ENCODE measurements around the gene CCDC116. TPM values are rescaled to one million over a fixed set of nuclear protein-coding genes. Genes with fewer than 3 reads are reported as not detected.
"Not testable (repeated sequence)": the region's sequence is repeated elsewhere in the genome, so short reads cannot be mapped to it uniquely, and the experiment has no call there.

The CCDC116 gene
- total RNA-seq, 4 donors from 2014 or later, result 0.27 to 15.7 TPM; not detected in 2

DNA sequence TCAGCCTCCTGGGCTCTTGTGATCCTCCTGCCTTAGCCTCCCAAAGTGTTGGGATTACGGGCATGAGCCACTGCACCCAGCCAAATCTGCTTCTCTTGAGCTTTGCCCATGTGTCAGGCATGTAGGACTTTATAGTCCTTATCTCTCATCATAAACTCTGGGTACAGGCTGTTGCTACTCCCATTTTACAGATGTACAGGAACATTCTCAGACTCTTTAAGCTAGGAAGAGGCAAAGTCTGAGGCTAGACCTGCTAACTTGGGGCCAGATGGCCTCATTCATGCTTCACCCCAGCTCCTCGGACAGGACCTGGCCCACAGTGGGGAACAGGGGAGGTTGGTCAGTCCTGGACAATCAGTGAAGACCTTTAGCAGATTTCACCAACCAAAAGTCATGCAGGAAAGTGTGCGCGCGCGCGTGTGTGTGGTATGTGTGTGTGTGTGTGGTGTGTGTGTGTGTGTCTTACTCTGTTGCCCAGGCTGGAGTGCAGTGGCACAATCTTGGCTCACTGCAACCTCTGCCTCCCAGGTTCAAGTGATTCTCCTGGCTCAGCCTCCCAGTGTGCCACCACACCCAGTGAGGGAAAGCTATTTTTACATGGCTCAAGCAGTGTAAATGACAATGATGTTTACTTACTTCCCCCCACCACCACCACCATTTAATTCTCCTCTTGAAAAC, 26.5 kb upstream of the CCDC116 start:
- no peak for DNase-seq
- Histone ChIP-seq H3K27me3 (no peaks in the 10 kb centered on the region), H3K27ac (no peak overlapping the region), H3K36me3 (peaks cover 0 to 4% (median 1%) of the 10 kb centered on the region in 4 donors), H3K4me3 (no peak overlapping the region), H3K4me1 (peaks cover 0 to 10% (median 0%) of the 10 kb centered on the region in 4 donors), H3K9me3 (no peaks in the 10 kb centered on the region)
- intact Hi-C loops (cut with DNase I; ENCODE audit: low total_unique reads), result no loop called here
- no peak for TF ChIP-seq EP300 (IDR thresholded peaks at IDR 0.05; ENCODE audit: low read depth)
- WGBS, 2 donors (ENCODE audit: low coverage in 1 of 2), result 98% methylated on average over 7 of the region's 7 CpGs; no CpG with 5 or more reads in 1 of the 2 donors
- in situ Hi-C loops (cut with MboI; ENCODE audit: low pct_ligation_motif_present in 1 of 4, low pct_unique_long_range_greater_than_20kb in 1 of 4, low sequenced_read_pairs in 3 of 4), result no loop called here

DNA sequence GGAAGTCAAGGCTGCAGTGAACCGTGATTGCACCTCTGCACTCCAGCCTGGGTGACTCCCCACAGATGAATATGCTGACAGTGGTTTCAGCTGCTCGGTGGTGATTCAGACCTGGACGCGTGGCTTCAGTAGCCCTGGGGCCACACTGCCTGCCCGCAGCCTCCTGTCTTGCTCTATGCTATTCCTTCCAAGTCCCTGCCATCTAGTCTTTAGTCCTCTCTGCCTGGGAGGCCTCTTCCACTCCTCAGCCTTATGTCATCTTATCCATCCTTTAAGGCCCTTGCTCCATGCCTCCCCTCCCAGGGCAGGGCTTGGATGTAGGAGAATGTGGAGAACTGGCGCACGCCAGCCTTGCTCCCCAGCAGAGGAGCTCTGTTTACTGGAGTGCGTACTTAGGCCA, 25.8 kb upstream of the CCDC116 start:
- H3K27ac ChIP-seq, result no peak overlapping the region
- TF ChIP-seq POLR2A (IDR thresholded peaks at IDR 0.05) (no peak), POLR2AphosphoS5 (IDR thresholded peaks at IDR 0.05) (no peak), EP300 (IDR thresholded peaks at IDR 0.05; ENCODE audit: low read depth) (no peak)
- TF ChIP-seq, protein P1, sequence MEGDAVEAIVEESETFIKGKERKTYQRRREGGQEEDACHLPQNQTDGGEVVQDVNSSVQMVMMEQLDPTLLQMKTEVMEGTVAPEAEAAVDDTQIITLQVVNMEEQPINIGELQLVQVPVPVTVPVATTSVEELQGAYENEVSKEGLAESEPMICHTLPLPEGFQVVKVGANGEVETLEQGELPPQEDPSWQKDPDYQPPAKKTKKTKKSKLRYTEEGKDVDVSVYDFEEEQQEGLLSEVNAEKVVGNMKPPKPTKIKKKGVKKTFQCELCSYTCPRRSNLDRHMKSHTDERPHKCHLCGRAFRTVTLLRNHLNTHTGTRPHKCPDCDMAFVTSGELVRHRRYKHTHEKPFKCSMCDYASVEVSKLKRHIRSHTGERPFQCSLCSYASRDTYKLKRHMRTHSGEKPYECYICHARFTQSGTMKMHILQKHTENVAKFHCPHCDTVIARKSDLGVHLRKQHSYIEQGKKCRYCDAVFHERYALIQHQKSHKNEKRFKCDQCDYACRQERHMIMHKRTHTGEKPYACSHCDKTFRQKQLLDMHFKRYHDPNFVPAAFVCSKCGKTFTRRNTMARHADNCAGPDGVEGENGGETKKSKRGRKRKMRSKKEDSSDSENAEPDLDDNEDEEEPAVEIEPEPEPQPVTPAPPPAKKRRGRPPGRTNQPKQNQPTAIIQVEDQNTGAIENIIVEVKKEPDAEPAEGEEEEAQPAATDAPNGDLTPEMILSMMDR (IDR thresholded peaks at IDR 0.05), result no peak
- no peaks in the 10 kb centered on the region for H3K9me3 ChIP-seq
- 89% methylated on average over 8 of the region's 8 CpGs; no CpG with 5 or more reads in 1 of the 2 donors for WGBS, 2 donors (ENCODE audit: low coverage in 1 of 2)
- peaks cover 0 to 10% (median 5%) of the 10 kb centered on the region in 4 donors for H3K36me3 ChIP-seq
- no peak overlapping the region for H3K4me3 ChIP-seq
- peaks cover 0 to 10% (median 0%) of the 10 kb centered on the region in 4 donors for H3K4me1 ChIP-seq
- no peaks in the 10 kb centered on the region for H3K27me3 ChIP-seq
- no peak for DNase-seq
- in situ Hi-C loops (cut with MboI; ENCODE audit: low pct_ligation_motif_present in 1 of 4, low pct_unique_long_range_greater_than_20kb in 1 of 4, low sequenced_read_pairs in 3 of 4) (no loop called here), intact Hi-C loops (cut with DNase I; ENCODE audit: low total_unique reads) (no loop called here)

DNA sequence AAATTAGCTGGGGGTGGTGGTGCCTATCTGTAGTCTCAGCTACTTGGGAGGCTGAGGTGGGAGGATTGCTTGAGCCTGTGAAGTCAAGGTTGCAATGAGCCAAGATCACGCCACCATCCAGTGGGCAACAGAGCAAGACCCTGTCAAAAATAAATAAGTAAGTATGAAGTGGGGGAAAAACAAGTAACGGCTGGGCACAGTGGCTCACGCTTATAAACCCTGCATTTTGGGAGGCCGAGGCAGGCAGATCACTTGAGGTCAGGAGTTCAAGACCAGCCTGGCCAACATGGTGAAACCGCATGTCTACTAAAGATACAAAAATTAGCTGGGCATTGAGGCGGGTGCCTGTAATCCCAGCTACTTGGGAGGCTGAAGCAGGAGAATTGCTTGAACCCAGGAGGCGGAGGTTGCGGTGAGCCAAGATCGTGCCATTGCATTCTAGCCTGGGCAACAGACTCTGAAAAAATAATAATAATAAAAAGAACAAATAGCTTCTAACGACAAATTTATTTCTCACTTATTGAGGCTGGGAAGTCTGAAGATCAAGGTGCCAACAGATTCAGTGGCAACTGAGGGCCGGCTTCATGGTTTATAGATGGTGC, 22.9 kb upstream of the CCDC116 start:
- H3K27me3 ChIP-seq; in situ Hi-C loops (cut with MboI; ENCODE audit: low pct_ligation_motif_present in 1 of 4, low pct_unique_long_range_greater_than_20kb in 1 of 4, low sequenced_read_pairs in 3 of 4); H3K4me3 ChIP-seq; intact Hi-C loops (cut with DNase I; ENCODE audit: low total_unique reads); H3K27ac ChIP-seq; DNase-seq; H3K9me3 ChIP-seq; H3K4me1 ChIP-seq: not testable (repeated sequence)
- WGBS, 2 donors (ENCODE audit: low coverage in 1 of 2), result 97 to 100% methylated on average over 3 to 11 of the region's 11 CpGs
- H3K36me3 ChIP-seq, result peaks cover 0 to 21% (median 5%) of the 10 kb centered on the region in 4 donors

DNA sequence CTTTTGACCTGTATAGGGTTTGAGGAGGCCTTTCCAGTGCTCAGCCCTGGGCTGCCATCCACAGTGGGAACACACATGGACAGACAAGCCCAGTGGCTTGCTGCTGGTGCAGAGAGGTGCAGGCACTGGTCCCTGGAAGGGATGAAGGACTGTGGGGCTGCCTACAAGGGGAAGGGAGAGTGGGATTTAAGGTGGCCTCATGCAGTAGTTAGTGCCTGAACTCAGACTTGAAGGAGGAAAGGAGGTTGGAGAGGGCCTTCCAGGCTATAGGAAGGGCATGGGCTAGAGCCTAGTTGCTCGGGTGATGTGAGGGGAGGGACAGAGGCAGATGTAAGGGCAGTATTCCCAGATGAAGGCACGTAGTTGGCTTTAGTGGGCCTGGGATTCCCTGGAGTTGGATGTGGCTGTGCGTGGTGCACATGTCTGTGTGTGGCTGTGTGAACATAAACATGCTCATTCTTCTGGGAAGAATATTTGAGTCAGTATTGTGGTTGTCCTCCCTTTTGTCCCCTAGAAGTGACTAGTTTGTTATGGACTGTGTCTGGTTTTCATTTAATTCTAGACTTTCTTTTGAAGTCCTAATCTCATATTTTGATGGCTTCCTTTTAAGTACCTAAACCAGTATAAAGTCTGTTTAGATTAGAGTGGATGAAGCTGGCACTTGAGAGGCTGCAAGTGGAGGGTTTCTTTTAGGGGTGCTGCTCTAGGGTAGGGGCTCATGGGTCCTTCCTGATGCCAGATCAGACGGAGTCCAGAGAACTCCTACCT, 21.2 kb upstream of the CCDC116 start:
- DNase-seq, result no peak
- in situ Hi-C loops (cut with MboI; ENCODE audit: low pct_ligation_motif_present in 1 of 4, low pct_unique_long_range_greater_than_20kb in 1 of 4, low sequenced_read_pairs in 3 of 4), result no loop called here
- H3K4me1 ChIP-seq, result peaks cover 0 to 10% (median 0%) of the 10 kb centered on the region in 4 donors
- TF ChIP-seq EP300 (IDR thresholded peaks at IDR 0.05; ENCODE audit: low read depth), result no peak
- no peak for TF ChIP-seq POLR2AphosphoS5 (IDR thresholded peaks at IDR 0.05)
- no peak for TF ChIP-seq POLR2A (IDR thresholded peaks at IDR 0.05)
- TF ChIP-seq, protein P1 (IDR thresholded peaks at IDR 0.05), result no peak
- no peak overlapping the region for H3K27ac ChIP-seq
- H3K9me3 ChIP-seq, result no peaks in the 10 kb centered on the region
- peaks cover 0 to 21% (median 5%) of the 10 kb centered on the region in 4 donors for H3K36me3 ChIP-seq
- WGBS, 2 donors (ENCODE audit: low coverage in 1 of 2), result 82 to 94% methylated on average over 3 to 4 of the region's 4 CpGs
- no peaks in the 10 kb centered on the region for H3K27me3 ChIP-seq
- intact Hi-C loops (cut with DNase I; ENCODE audit: low total_unique reads), result no loop called here
- no peak overlapping the region for H3K4me3 ChIP-seq

DNA sequence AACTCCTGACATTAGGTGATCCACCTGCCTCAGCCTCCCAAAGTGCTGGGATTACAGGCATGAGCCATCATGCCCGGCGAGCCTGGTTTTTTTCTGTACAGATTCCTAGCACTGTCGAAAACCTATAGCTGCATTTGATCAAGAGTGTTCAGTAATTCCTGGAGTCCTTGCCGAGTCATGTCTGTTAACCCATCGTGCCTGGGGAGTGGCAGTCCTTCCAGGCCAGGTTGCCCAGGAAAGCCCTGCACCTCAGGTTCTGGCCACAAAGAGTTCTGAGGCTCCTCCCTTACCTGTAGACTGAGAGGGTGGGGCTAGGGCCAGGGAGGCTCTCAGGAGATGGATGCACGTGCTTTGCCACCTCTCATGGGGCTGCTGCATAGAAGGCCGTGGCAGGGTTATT, 19.7 kb upstream of the CCDC116 start:
- WGBS, 2 donors (ENCODE audit: low coverage in 1 of 2), result 83% methylated on average over 7 of the region's 7 CpGs; no CpG with 5 or more reads in 1 of the 2 donors

More for the DNA sequence above, 19.7 kb upstream of the CCDC116 start:
- peaks cover 0 to 21% (median 5%) of the 10 kb centered on the region in 4 donors for H3K36me3 ChIP-seq
- intact Hi-C loops (cut with DNase I; ENCODE audit: low total_unique reads) (no loop called here), in situ Hi-C loops (cut with MboI; ENCODE audit: low pct_ligation_motif_present in 1 of 4, low pct_unique_long_range_greater_than_20kb in 1 of 4, low sequenced_read_pairs in 3 of 4) (no loop called here)
- TF ChIP-seq POLR2A (IDR thresholded peaks at IDR 0.05) (no peak), POLR2AphosphoS5 (IDR thresholded peaks at IDR 0.05) (no peak), EP300 (IDR thresholded peaks at IDR 0.05; ENCODE audit: low read depth) (no peak)
- TF ChIP-seq, protein P1 (IDR thresholded peaks at IDR 0.05), result no peak
- H3K9me3 ChIP-seq, result no peaks in the 10 kb centered on the region
- peaks cover 0 to 6% (median 0%) of the 10 kb centered on the region in 4 donors for H3K4me1 ChIP-seq
- no peak overlapping the region for H3K4me3 ChIP-seq
- H3K27ac ChIP-seq, result no peak overlapping the region
- DNase-seq, result peak; percentile 22
- no peaks in the 10 kb centered on the region for H3K27me3 ChIP-seq
